Breast epithelium (tissue), 4 donors: Measurements from ENCODE around the gene WIPF1. TPM values are rescaled to one million over a fixed set of nuclear protein-coding genes. Genes with fewer than 3 reads are reported as not detected.

Experiments used
- DNase-seq, 2 donors: peaks; one replicate each; pipeline ENCODE4 v3.0.0-alpha.2; 2019; ENCODE audit warnings: low spot score in 2 of 2
- H3K27ac ChIP-seq, 2 donors: fragments of 200-600 bp; sonication (generic) in 1 of 2; one replicate each; pipeline ENCODE4 v1.5.1; 2016 to 2019; ENCODE audit warnings: mild to moderate bottlenecking in 1 of 2
- H3K27me3 ChIP-seq, 2 donors: fragments of 200-600 bp; sonication (generic) in 1 of 2; one replicate each; pipeline versions ENCODE4 v1.5.1 to v1.6.0; 2017 to 2019; ENCODE audit warnings: control low read depth in 1 of 2, mild to moderate bottlenecking in 1 of 2
- H3K36me3 ChIP-seq: fragments of 200-600 bp; one replicate; pipeline ENCODE4 v1.5.1; 2019
- H3K4me1 ChIP-seq, 2 donors: fragments of 200-600 bp; sonication (generic); one replicate each; pipeline ENCODE4 v1.5.1; 2016 to 2019; ENCODE audit warnings: control low read depth in 1 of 2
- H3K4me3 ChIP-seq, 3 donors: fragments of 200-600 bp; sonication (generic); 1 replicate in 2 of 3; 2 replicates in 1 of 3; pipeline ENCODE4 v1.5.1; 2016 to 2019; ENCODE audit warnings: mild to moderate bottlenecking in 3 of 3, moderate library complexity in 2 of 3
- H3K9me3 ChIP-seq, 2 donors: fragments of 200-600 bp; sonication (generic) in 1 of 2; one replicate each; pipeline ENCODE4 v1.5.1; 2016 to 2019; ENCODE audit warnings: control low read depth in 1 of 2
- CTCF ChIP-seq, 3 donors: fragments of 450-650 bp; IDR thresholded peaks; one replicate each; pipeline ENCODE4 v1.5.1; 2016 to 2017; ENCODE audit warnings: antibody characterized with exemption in 3 of 3, mild to moderate bottlenecking in 3 of 3, moderate library complexity in 3 of 3
- POLR2A ChIP-seq: fragments of 450-650 bp; IDR thresholded peaks from one replicate; pipeline ENCODE4 v1.6.1; 2016; ENCODE audit warnings: antibody characterized with exemption, mild to moderate bottlenecking, moderate library complexity
- POLR2AphosphoS5 ChIP-seq, 3 donors: sonication (generic); formaldehyde crosslinking; IDR thresholded peaks; one replicate each; pipeline ENCODE4 v1.6.1; 2017; ENCODE audit warnings: antibody characterized with exemption in 3 of 3
- intact Hi-C: fragments of 100-400 bp; cut with DNase I; formaldehyde crosslinking; loops from one replicate; pipeline ENCODE4 v1.15.1; 2023; ENCODE audit warnings: low total_unique reads
- total RNA-seq, 3 donors: library from RNA; depleted of rRNA; stranded (reverse); fragments of >200 nt; gene quantifications; one replicate each; pipeline ENCODE4 v1.1.0, GENCODE V29; 2016

Gene WIPF1
- 10 to 100 TPM; 17.6 to 43.2 (median 24.9) TPM for total RNA-seq

GRCh38 chr2:174597345-174598047 is at the start of gene WIPF1:
TSS of gene WIPF1 (minus strand) at chr2:174597804. CDS start at chr2:174585573, 12,231 bp downstream.
- no peak for DNase-seq
- intact Hi-C loops = no loop called here
- peak within 1 kb of the TSS; percentile 60 to 67 for H3K27ac ChIP-seq
- no peaks in the 10 kb centered on the region for H3K9me3 ChIP-seq
- peak within 1 kb of the TSS; percentile 23 to 25 (median 24) for H3K4me3 ChIP-seq
- no peaks in the 10 kb centered on the region for H3K36me3 ChIP-seq
- peak in 1 of 3 donors; percentile 28 for TF ChIP-seq POLR2AphosphoS5 (IDR thresholded peaks at IDR 0.05)
- no peak for TF ChIP-seq POLR2A
- H3K27me3 ChIP-seq = no peaks in the 10 kb centered on the region
- no peaks in the 10 kb centered on the region for H3K4me1 ChIP-seq

GRCh38 chr2:174645296-174645695 is 47.7 kb upstream of the WIPF1 start:
- intact Hi-C loops = no loop called here
- Histone ChIP-seq H3K27ac (no peak overlapping the region), H3K4me3 (no peak overlapping the region), H3K36me3 (no peaks in the 10 kb centered on the region), H3K9me3 (peaks cover 12% of the 10 kb centered on the region in 2 donors), H3K4me1 (no peaks in the 10 kb centered on the region), H3K27me3 (no peaks in the 10 kb centered on the region)
- TF ChIP-seq CTCF (IDR thresholded peaks at IDR 0.05) (no peak), POLR2A (no peak), POLR2AphosphoS5 (IDR thresholded peaks at IDR 0.05) (no peak)
- DNase-seq = no peak

GRCh38 chr2:174644406-174644805 is 46.8 kb upstream of the WIPF1 start:
- H3K27me3 ChIP-seq = no peaks in the 10 kb centered on the region
- TF ChIP-seq POLR2A (no peak), CTCF (IDR thresholded peaks at IDR 0.05) (no peak), POLR2AphosphoS5 (IDR thresholded peaks at IDR 0.05) (no peak)
- H3K9me3 ChIP-seq = peaks cover 8 to 10% of the 10 kb centered on the region in 2 donors
- no peaks in the 10 kb centered on the region for H3K36me3 ChIP-seq
- H3K4me3 ChIP-seq = no peak overlapping the region
- no peak overlapping the region for H3K27ac ChIP-seq
- intact Hi-C loops = no loop called here
- no peak for DNase-seq
- H3K4me1 ChIP-seq = no peaks in the 10 kb centered on the region

- H3K9me3 ChIP-seq = no peaks in the 10 kb centered on the region
- TF ChIP-seq POLR2A (no peak), CTCF (IDR thresholded peaks at IDR 0.05) (no peak), POLR2AphosphoS5 (IDR thresholded peaks at IDR 0.05) (no peak)
- H3K4me1 ChIP-seq = no peaks in the 10 kb centered on the region
- no peak for DNase-seq
- no peak overlapping the region for H3K4me3 ChIP-seq
- intact Hi-C loops = no loop called here
- H3K36me3 ChIP-seq = no peaks in the 10 kb centered on the region
- no peaks in the 10 kb centered on the region for H3K27me3 ChIP-seq
- no peak overlapping the region for H3K27ac ChIP-seq
Measured at GRCh38 chr2:174643356-174643755, 45.8 kb upstream of the WIPF1 start.

- intact Hi-C loops = no loop called here
Measured at GRCh38 chr2:174641168-174641567, 43.6 kb upstream of the WIPF1 start.

More at GRCh38 chr2:174641168-174641567, 43.6 kb upstream of the WIPF1 start:
- Histone ChIP-seq H3K27me3 (no peaks in the 10 kb centered on the region), H3K4me3 (no peak overlapping the region), H3K9me3 (no peaks in the 10 kb centered on the region), H3K4me1 (no peaks in the 10 kb centered on the region), H3K36me3 (no peaks in the 10 kb centered on the region), H3K27ac (no peak overlapping the region)
- no peak for TF ChIP-seq POLR2A
- TF ChIP-seq CTCF (IDR thresholded peaks at IDR 0.05) = no peak
- TF ChIP-seq POLR2AphosphoS5 (IDR thresholded peaks at IDR 0.05) = no peak
- DNase-seq = no peak
